Stromal cell of bone marrow (primary cell): ENCODE data around the gene MYB.
"Not testable (repeated sequence)": the region's sequence is repeated elsewhere in the genome, so short reads cannot be mapped to it uniquely, and the experiment has no call there.

ENCODE experiments used
- DNase-seq: peaks from one replicate; pipeline ENCODE4 v3.0.0-alpha.2; 2012; ENCODE audit warnings: low read depth

The MYB gene

DNA sequence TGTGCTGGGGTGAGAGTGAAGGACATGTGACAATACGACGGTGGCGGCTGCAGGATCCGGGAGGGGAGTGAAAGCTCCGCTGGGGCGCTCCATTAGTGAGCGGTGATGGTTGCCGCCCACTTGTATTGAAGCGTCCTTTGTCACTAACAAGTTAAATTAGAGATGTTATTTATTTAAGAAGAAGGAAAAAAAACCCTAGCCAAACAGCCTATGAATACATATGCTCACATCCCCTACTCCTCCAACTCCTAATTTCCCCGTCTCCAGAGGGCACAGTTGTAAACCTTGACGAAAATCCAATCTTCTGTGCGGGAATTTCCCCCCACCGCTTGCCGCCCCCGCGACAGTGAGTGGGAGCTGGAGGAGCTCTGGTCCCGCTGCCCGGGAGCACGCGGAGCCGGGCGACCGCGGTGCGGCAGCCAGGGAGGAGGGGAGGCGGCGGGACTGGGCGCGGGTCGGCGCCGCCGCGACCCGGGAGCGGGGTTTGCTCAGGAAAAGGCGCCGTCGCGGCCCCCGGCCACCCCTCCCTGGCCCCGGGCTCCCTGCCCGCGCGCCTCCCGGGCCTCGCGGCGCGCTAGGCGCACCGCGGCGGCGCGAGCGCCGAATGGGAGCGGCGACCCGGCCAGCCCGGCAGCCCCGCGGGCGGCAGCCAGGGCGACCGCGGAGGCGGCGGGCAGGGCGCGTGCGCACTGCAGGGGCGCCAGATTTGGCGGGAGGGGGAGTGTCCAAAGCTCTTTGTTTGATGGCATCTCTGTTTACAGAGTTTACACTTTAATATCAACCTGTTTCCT, at the start of gene MYB:
Gene MYB, plus strand, starts transcription at position 767 of the 791 bp plus-strand sequence. CDS start 206 bp downstream, outside the sequence.
- no peak for DNase-seq

DNA sequence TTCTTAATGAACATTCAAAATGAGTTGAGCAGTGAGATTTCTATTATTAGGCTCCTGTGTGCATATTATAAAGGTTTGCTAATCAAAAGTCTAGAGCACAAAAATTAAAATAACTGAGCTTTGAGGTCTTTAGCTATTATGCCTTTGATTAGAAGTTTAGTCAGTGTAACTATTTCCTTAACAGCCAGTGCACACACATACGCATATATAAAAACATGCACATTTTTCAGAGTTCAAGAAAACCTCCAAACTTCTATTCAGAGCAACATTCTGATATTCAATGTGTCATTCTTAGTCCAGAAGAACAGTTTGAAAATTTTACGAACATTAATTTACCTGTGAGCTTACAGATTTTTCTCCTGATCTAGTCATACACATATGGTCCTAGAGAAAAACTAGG, 48.3 kb upstream of the MYB start:
- DNase-seq, result no peak

DNA sequence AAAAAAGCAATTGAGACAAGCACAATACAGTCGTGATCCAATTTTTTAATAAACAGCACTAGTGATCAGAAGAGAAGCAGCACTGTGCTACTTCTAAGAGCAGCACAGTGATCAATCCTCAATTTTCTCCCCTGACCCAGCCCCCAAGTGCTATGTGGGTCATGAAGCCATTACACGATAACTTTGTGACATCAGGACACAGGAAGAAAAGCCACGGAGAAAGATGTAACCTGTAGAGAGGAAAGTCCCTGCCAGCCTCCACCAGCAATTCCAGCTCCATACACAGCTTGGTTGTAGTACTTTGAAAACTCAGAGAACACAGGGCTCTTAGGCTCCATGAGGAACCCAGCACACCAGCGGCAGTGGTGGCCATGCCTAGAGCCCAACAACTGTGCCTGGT, 45.3 kb upstream of the MYB start:
- no peak for DNase-seq

DNA sequence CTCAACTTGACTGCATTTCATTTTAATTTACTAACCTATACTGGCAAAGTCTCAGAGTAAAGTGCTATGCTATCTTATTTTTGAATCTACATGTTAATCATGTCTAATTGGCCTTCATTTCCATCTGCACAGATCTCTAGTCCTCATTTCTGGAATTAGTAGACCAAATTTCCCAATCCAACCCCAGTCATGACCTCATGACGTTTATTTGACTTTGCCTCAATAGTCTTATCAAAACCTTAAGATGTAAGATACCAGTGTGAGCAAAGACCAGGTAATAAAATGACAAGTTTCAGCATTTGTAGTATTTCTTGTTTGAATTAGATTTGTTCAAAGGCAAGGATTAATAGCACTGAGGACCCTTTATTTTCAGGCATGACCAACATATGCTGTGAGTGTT, 43.3 kb upstream of the MYB start:
- no peak for DNase-seq

DNA sequence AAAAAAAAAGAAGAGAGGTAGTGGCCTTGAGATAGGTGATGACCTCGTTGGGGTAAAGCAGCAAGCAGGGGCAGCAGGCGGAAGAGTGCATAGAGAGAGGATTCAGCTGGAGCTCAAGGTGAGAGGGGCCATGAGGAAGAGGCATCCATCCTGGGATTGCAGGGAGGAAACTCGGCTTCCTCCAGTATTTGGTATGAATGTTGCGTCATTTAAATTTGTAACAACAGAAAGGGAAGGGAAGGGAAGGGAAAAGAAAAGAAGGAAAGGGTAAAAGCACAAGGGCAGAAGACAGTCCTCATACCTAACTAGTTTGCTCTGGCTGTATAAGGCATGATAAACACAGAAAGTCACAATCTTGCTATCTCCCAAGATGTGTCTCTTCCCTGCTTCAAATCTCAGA, 39.9 kb upstream of the MYB start:
- DNase-seq, result no peak

DNA sequence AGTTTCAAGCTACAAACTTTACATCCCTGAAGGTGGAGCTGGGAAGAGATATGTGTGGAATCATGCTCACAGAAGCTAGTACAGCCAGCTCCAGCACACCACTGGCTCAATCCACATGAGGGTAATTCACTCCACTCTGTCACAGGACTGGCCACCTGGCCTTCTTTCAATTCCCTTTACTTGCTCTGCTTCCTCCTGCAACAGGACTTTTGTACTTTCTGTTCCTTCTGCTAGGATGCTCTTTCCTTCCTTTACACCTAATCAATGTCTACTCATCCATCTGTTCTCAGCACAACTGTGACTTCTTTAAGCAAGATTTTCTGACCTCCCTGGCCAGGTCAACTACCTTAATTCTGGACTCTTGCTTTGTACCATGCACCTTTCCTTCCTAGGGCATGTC, 39.4 kb upstream of the MYB start:
- no peak for DNase-seq

DNA sequence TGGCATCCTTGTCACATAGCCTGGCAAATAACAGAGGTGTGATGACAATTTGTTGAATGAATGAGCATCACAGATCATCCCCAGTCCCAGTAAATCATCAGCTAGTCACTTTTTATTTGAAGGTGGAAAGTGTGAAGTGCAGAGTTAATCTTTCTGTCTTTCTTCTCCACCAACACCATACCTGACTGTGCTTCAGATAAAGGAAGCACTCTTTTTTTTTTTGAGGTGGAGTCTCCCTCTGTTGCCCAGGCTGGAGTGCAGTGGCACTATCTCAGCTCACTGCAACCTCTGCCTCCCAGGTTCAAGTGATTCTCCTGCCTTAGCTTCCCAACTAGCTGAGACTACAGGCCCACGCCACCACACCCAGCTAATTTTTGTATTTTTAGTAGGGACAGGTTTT, 38.9 kb upstream of the MYB start:
- not testable (repeated sequence) for DNase-seq

DNA sequence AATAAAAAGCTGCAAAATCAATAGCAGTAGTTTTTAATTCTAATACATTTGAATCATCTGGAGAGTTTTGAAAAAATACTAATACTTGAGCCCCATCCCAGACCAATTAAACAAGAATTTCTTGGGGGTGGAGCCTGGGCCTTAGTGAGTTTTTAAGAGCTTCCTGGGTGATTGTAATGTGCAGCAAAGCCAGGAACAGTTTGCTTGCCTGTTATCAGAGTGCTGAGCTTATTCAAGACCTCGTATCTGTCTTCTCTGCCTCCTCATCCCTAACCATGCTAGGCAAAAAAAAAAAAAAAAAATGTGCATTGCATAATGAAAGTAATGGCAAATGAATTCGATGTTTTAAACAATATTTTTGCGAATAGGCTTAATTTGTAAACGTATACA, 36.4 kb upstream of the MYB start:
- DNase-seq, result no peak

DNA sequence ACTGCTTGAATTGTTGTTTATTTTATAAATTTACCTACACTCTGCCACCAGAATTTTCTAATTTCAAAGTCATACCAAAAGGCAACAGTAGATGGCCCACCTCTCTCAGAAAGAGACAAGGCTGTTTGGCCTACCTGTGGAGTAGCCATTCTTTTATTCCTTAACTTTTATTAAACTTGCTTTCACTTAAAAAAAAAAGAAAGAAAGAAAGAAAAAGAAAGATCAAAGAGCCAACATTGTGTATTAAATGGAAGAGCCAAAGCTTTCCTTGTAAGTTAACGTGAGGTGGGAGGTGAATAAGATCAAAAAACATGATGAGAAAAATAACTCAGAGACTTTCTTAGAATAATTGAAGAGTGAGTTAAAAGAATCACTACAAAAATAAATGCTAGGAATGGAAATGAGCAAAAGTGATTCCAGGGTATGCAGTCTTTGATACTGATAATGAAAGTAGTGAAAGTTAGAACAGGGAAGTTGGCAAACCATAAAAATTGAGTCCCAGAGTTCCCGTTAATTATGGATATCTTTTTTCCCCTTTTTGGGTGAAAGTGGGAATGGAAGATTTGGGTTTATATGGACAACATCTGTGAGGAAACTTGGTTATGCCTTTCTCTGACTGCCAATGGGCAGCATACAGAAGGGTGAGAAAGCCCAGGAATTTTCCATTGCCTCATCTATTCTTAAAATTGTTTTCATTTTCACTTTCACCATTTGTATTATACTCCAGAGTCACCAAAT, 35.9 kb upstream of the MYB start:
- no peak for DNase-seq

DNA sequence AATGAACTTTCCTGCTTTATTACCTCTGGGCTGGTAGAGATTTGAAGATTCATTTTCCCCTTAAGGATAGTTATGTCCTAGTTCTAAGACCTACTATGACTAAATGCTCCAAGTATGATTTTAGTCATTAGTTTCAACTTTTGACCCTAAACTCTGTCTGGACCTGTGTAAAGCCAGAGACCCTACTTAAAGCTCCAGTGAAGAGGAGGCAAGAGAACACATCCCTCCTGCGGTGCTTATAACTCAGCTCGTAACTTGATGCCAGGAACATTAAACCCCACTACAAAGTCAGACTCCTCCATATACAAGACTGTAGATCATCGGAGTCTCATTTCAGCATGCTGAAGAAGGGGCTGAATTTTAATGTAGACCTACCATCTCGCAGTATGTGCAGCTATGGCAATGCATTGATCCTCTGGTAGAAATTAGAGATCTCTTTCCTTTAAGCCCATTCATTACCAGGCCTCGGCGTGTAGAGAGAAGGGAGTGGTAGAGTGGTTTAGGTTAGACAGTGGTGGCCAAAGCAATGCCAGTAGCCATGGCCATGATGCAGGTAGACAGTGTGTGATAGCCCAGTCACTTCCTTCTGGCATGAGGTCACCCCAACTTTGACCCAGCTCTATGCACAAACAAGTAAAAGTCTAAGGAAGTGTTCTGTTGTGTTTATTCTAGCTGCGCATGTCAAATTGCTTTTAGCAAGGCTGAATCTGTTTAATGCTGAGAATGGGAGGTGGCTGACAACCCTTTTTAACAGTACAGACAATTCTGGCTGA, 34.8 kb upstream of the MYB start:
- DNase-seq, result no peak

DNA sequence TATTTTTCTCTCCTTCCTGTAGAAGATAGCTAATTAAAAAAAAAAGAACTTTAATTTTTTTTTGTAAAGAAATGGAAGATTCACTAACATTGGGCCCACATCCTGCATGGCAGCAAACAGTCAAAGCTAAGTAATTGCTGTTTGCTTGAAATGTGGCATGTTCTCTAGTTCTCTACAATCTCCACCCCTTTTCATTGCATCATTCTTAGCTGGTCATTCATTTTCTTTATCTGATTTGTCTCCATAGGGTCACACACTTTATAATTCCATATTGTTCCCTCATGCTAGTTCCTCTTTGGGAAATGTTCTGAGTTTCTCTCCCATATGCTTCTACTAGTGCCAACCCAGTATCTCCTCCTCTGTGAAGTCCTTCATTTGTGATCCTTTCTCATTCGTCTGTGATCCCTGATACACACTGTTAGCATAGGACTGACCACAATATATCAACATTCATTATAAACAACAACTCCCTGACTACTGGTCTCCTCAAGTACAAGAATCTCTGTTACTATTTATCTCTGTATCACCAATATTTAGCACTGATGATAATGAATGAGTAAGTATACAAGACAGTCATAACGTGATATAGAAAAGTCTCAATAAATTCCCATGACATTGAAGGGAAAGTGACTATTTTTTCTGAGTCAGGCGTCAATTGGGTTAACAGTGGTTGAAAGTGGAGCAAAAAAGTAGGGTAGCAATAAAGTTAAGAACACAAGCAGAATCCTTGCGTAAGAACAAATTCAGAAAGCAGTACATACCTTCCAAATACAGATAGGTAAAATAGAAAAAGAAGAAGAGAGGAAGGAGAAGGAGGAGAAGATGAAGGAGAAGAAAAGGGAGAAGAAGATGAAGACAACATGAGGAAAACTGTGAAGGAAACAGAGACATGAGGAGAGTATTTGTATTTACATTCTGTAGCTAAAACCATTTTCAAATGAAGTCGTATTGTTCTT, 33.2 kb upstream of the MYB start:
- DNase-seq, result no peak

DNA sequence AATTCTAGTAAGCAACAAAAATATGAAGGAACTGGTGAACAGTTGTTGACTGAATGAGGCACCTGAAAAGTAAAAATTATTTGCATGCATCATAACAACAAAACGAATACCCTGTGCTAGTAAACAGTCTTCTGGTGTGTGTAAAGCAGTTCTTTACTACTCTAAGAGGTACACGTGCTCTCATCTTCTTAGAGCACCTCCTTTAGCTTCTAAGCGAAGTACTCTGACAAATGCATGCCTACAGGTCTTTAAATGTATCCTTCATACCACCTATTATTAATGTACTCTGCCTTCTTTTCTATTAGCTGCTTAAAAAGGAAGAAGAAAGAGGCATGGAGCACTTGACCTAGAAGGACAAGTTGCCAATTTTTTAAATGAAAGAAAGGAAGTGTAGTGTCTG, 32.2 kb upstream of the MYB start:
- no peak for DNase-seq

DNA sequence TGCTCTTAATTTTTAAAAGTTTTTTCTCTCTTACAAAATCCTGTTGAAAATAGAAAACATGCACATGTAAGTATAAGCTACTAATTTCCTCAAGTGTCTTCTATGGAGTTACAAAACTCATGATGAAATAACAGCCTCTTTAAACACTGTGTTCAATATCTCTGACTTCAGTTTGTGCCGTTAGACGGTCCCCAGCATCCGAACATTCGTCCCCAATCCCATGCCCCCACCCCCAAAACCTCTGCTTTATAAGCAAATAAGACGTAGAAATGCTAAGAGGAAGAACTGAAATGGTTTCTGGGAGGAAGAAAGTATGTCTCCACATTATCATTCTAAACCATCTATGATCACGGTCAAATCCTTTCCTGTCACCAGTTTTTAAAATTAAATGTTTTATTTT, 31.7 kb upstream of the MYB start:
- no peak for DNase-seq

DNA sequence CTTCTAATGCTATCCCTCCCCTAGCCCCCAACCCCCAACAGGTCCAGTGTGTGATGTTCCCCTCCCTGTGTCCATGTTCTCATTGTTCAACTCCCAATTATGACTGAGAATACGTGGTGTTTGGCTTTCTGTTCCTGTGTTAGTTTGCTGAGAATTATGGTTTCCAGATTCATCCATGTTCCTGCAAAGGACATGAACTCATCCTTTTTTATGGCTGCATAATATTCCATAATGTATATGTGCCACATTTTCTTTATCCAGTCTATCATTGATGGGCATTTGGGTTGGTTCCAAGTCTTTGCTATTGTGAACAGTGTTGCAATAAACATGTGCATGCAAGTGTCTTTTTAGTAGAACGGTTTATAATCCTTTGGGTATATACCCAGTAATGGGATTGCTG, 30.6 kb upstream of the MYB start:
- DNase-seq, result not testable (repeated sequence)

DNA sequence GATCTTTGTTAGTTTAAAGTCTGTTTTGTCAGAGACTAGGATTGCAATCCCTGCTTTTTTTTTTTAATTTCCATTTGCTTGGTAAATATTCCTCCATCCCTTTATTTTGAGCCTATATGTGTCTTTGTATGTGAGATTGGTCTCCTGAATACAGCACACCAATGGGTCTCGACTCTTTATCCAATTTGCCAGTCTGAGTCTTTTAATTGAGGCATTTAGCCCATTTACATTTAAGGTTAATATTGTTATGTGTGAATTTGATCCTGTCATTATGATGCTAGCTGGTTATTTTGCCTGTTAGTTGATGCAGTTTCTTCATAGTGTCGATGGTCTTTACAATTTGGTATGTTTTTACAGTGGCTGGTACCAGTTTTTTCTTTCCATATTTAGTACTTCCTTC, 27.0 kb upstream of the MYB start:
- DNase-seq, result not testable (repeated sequence)

DNA sequence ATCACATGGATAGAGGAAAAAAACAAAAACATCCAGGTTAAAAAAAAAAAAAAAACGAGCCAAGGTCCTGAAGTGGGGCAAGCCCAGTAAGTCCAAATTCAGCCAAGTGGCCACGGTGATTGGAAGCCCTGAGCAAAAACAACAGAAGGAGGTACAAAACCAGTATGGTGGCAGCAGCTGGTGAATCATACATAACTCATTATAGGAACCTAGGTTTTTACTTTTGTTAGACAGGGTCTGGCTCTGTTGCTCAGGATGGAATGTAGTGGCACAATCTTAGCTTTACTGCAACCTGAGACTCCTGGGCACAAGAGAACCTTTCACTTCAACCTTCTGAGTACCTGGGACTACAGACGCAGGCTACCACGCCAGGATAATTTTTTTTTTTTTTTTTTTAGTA, 22.7 kb upstream of the MYB start:
- DNase-seq, result no peak

DNA sequence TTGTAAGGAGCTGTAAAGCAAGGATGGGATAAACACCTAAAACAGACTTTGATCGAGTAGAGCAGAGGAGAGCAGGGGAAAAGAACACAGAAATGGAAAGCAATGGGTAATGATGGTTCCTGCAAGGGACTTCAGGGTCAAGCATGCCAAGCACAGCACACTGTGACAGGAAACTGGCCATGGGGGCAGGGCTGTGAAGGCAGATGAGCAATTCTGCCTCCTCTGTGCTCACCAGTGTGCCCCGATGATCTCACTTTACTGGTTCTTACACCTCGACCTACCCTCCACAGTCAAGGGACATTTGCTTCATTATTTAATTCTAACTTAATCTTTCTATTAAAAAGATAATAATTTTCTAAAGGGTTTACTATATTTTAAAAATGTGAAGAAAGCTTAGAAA, 21.6 kb upstream of the MYB start:
- no peak for DNase-seq

DNA sequence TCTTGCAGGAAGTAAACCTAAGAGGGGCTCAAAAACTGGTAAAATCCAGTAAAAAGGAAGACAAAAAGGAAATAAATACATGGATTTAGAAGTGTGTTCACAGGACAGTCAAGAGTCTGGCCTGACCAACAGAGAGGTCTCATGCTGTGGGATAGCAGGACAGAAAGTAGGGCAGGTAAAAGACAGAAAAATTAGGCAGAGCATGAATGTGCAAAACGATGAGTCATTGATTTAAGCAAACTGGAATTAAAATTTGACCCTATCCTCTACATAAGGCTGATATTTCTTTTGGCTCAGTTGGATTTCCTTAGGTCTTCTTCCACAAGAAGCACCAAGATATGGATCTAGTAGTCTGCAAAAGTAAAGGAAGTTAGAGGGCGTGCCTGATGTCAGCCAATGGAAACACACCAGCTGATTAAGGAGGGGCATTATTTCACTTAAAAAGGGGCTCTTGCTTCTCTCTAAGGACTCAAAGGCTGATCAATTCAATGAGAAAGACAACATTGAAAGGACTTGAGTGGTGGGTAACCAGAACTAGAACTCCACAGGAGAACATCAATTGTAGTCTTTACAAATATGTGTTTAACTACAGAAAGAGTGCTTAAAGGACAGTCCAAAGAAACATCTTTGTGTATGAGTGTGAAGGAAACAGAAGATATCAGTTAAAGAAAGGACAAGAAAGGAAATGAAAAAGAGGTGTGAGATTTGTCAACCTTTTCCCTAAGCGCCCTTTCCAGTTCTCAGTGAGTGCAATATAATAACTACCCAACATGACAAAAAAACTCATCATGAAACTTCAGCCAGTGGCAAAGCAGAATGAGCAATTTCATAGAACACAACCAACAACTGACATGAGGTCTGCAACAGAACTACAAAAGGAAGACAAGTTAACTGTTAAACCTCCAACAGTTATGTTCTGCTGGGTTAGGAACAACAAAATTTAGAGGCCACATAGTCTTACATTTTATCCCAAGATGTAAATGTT, 19.4 kb upstream of the MYB start:
- no peak for DNase-seq

DNA sequence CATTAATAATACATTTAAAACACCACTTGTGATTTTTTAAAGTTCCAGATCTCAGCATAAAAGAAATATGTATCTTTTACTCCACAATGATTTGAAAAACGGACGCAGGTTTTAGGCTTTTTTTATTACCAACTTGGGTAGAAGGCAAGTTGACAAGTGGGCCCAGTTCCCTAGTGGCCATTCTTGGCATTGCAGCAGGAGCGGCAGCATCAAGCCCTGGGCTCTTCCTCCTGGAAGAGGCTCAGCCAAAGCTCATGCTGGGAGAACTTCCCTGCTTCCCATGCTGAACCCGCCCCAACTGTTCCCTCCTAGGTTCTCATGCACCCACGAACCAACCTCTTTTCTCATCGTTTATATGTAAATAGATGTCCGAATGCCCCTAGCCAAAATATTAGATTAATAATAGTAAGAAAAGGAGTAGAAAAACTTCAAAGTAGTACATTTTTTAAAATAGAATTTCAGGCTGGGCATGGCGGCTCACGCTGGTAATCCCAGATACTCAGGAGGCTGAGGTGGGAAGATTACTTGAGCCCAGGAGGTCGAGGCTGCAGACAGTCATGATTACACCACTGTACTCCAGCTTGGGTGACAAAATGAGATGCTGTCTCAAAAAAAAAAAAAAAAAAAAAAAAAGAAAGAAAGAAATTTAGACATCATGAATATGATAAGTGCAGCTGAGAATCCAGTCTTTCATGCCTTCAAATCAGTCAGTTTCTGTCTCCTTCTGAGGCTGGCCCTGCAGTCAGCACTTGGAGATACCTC, 18.2 kb upstream of the MYB start:
- no peak for DNase-seq

DNA sequence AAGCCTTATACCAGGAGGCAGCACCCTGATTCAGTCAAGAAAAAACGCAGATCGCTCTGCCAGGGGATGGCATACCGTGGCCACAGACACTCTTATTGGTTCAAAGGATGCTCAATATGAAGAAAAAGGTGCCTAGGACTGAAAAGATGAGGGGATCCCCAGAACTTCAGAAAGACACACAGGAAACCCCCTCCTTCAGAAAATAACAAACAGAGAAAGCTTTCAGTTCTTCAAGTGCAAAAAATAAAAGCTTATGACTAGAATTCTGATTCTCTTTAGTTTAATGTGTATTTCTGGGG, 17.7 kb upstream of the MYB start:
- DNase-seq, result no peak
